ENCODE data around the gene HOXA4. TPM values are rescaled to one million over a fixed set of nuclear protein-coding genes. Genes with fewer than 3 reads are reported as not detected.

The HOXA4 gene
- total and polyA plus RNA-seq, 12 donors: 3.3 to 12.6 (median 6.8) TPM

DNA sequence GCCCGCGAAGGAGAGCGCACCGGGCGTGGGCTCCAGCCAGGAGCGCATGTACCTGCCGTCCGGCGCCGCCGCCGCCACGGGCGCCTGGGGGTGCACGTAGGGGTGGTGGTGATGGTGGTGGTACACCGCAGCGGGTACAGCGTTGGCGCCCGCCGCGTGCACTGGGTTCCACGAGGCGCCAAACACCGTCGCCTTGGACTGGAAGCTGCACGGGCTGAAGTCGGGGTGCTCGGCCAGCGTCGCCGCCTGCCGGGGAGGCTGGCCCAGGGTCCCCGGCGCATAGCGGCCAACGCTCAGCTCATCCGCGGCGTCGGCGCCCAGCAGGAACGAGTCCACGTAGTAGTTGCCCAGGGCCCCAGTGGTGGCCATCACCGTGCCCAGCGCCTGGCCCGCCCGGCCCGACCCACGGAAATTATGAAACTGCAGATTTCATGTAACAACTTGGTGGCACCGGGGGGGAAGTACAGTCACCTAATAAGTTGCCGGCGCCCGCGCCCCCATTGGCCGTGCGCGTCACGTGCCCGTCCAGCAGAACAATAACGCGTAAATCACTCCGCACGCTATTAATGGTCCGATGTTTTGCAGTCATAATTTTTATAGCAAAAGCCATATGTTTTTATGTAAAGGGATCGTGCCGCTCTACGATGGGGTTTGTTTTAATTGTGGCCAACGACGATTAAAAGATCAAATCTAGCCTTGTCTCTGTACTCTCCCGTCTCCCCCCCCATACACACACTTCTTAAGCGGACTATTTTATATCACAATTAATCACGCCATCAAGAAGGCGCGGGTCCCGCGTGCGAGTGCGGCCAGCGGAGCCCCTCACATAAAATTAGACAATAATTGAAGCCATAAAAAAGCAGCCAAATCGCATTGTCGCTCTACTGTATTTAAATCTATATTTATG, 34.8 kb upstream of the HOXA4 start, which contains the start of gene HOXA9:
Gene HOXA9, minus strand, starts transcription at position 449 of the 907 bp plus-strand sequence. Its CDS starts 80 bp downstream, at position 369.
- Histone ChIP-seq H3K36me3 (replicated peaks in 1 of 2) (no peaks in the 10 kb centered on the region), H3K4me3 (peak within 1 kb of the TSS in 2 of 4 donors; percentile 43 to 60), H3K9me3 (replicated peaks in 1 of 3) (no peaks in the 10 kb centered on the region), H3K4me1 (replicated peaks in 1 of 2) (peaks cover 3 to 21% of the 10 kb centered on the region in 2 donors), H3K27ac (peak within 1 kb of the TSS in 4 of 5 donors; percentile 5 to 74 (median 62)), H3K27me3 (peaks cover 51% of the 10 kb centered on the region)
- peak; percentile 82 to 92 (median 87) for DNase-seq
- intact Hi-C loops (cut with DNase I): loop anchor here (10.0 kb wide), 3 partner anchors 791 to 1281 kb away; no protein-coding TSS in a partner anchor
- 3 to 6% (median 5%) methylated on average over 28 to 82 of the region's 82 CpGs for WGBS, 4 donors
- TF ChIP-seq CTCF (IDR thresholded peaks at IDR 0.05) (no peak), POLR2A (IDR thresholded peaks at IDR 0.05) (peak in 1 of 2 donors; percentile 59)

GRCh38 chr7:27164367-27165088, 34.0 kb upstream of the HOXA4 start:
- H3K4me1 ChIP-seq (replicated peaks in 1 of 2): peaks cover 4 to 24% of the 10 kb centered on the region in 2 donors

GRCh38 chr7:27164045-27164366, 33.4 kb upstream of the HOXA4 start:
- WGBS, 4 donors: 52 to 61% (median 58%) methylated on average over 12 of the region's 12 CpGs
- Histone ChIP-seq H3K9me3 (replicated peaks in 1 of 3) (no peaks in the 10 kb centered on the region), H3K4me1 (replicated peaks in 1 of 2) (peaks cover 4 to 24% of the 10 kb centered on the region in 2 donors), H3K4me3 (peak overlapping the region in 2 of 4 donors; percentile 7 to 60), H3K36me3 (replicated peaks in 1 of 2) (no peaks in the 10 kb centered on the region), H3K27me3 (peaks cover 38% of the 10 kb centered on the region), H3K27ac (peak overlapping the region in 2 of 5 donors; percentile 74)
- intact Hi-C loops (cut with DNase I): loop anchor here (5.0 to 10.0 kb wide), 4 partner anchors 789 to 1279 kb away; no protein-coding TSS in a partner anchor
- no peak for TF ChIP-seq CTCF (IDR thresholded peaks at IDR 0.05)
- TF ChIP-seq POLR2A (IDR thresholded peaks at IDR 0.05): no peak
- DNase-seq: no peak

More at GRCh38 chr7:27164367-27165088, 34.0 kb upstream of the HOXA4 start:
- peaks cover 43% of the 10 kb centered on the region for H3K27me3 ChIP-seq
- TF ChIP-seq POLR2A (IDR thresholded peaks at IDR 0.05): no peak
- TF ChIP-seq CTCF (IDR thresholded peaks at IDR 0.05): peak in 2 of 6 experiments; percentile 9 to 22
- intact Hi-C loops (cut with DNase I): loop anchor here (5.0 to 10.0 kb wide), 4 partner anchors 790 to 1280 kb away; no protein-coding TSS in a partner anchor
- WGBS, 4 donors: 22 to 40% (median 23%) methylated on average over 23 to 47 of the region's 47 CpGs
- H3K27ac ChIP-seq: peak overlapping the region in 3 of 5 donors; percentile 5 to 74 (median 74)
- peak overlapping the region in 2 of 4 donors; percentile 43 to 60 for H3K4me3 ChIP-seq
- no peaks in the 10 kb centered on the region for H3K9me3 ChIP-seq (replicated peaks in 1 of 3)
- DNase-seq: peak in 2 of 7 donors; percentile 34 to 48
- no peaks in the 10 kb centered on the region for H3K36me3 ChIP-seq (replicated peaks in 1 of 2)
